HL-60/S4 treated with phorbol 12-myristate 13-acetate at 8.2 ng/mL for 4 days and 3 days (cell line): ENCODE data around the gene ITGB1BP1.

Experiments used
- in situ Hi-C: fragments of 300-500 bp; cut with MboI; formaldehyde crosslinking; loops from 2 replicates; pipeline ENCODE4 v1.15.0; 2022; ENCODE audit warnings: low sequenced_read_pairs

ITGB1BP1 gene

GRCh38 chr2:9428965-9429577 is 5.7 kb upstream of the ITGB1BP1 start:
- in situ Hi-C loops, result no loop called here

GRCh38 chr2:9424447-9425164 is 1.3 kb upstream of the ITGB1BP1 start:
- in situ Hi-C loops, result no loop called here

- in situ Hi-C loops, result no loop called here
Measured at GRCh38 chr2:9423922-9424272, 569 bp upstream of the ITGB1BP1 start.

DNA sequence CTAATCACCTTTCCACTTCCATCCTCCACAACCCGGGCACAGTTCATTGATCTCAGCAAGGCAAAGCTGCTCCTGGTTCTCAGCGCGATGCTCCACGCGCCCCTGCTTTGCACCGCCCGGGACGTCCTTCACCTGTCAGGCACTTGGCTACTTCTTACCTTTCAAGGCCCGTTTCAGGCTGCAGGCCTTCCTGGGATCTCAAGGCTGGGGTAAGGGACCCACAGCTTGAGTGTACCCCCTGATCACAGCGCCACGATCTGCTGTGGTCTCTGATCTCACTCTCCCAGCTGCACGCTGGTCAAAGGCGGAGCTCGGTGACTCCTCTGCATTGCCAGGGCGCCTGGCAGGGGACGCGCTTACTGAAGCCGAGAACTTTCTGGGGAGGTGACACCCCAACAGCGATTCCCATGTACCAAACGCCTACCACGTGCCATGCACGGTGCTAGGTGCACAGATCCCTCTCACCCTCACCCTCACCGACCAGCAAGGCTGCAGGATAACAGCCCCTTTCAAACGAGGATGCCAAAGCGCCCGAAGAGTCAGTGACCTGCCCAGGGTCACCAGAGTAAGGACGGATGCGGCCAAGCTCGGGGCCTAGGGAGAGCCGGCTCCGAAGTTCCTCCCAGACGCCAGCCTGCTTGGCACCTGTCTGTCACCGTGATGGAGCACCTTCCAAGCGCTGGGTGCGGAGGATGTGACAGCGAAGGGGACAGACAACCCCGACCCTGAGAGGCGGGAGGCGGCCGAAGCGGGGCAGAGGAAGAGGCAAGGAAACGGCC is 818 bp downstream of the ITGB1BP1 start:
- in situ Hi-C loops, result no loop called here

- in situ Hi-C loops, result no loop called here
Measured at GRCh38 chr2:9420495-9420894, 2.8 kb downstream of the ITGB1BP1 start.

GRCh38 chr2:9419541-9419940 is 3.8 kb downstream of the ITGB1BP1 start:
- in situ Hi-C loops, result no loop called here

DNA sequence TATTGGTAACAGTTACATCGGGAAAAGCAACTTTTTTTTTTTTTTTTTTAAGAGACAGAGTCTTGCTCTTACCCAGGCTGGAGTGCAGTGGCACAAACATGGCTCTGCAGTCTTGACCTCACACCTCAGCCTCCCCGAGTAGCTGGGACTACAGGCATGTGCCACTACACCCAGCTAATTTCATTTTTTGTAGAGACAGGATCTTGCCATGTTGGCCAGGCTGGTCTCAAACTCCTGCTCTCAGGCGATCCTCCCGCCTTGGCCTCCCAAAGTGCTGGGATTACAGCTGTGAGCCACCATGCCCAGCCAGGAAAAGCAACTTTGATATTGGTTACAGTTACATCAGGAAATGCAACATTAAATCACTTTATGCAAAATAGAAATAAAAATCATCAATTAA is 4.6 kb downstream of the ITGB1BP1 start:
- in situ Hi-C loops, result no loop called here

DNA sequence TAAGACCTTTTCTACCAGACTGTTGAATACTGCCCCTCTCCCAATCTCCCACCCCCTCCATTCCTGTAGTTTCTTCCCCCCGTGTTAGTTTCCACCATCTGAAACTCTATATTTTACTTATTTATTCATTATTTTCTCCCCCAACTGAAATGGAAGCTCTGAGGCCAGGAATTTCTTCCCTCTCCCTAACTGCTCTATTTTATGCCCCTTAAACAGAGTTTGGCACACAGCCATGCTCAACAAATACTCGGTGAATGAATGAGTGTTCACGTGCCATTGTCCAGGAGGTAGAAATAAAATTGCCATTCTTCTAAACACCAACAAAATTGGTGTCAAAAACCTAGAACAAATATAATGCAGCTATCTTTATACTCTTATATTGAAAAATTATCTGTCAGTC is 5.6 kb downstream of the ITGB1BP1 start:
- in situ Hi-C loops, result no loop called here

DNA sequence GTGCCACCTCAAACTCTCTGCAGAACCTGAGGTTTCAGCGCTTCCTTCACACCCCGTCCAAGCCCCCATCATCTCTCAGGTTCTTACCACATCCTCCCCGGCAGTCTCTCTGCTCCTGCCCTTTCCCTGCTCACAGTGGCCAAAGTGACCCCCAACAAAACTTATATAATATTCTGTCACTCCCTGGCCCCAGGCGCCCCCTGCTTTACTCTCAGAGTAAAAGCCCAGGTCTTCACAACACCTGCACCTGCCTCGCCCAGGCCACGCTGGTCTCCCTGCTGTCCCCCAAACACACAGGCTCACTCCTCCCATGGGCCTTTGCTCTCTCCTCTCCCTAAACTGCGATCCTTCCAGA is 6.4 kb downstream of the ITGB1BP1 start:
- in situ Hi-C loops, result no loop called here

- in situ Hi-C loops, result no loop called here
Measured at GRCh38 chr2:9416267-9416961, 6.9 kb downstream of the ITGB1BP1 start.

- in situ Hi-C loops, result no loop called here
Measured at GRCh38 chr2:9415516-9416169, 7.7 kb downstream of the ITGB1BP1 start.

DNA sequence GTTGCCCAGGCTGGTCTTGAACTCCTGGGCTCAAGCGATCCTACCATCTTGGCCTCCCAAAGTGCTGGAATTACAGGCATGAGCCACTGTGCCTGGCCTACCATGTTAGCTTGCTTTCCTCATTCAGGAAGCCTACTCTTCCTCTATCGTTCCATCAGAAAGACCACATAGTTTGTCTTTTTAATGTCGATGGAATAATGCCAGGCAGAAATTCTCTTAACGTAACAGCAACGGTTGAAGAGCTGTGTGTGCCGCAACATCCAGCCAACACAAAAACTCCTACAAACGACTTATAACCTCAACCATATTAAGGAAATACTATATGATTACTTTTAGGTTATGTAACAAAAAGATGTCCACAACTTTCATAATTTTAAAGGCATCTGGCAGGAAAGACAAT is 10.5 kb downstream of the ITGB1BP1 start:
- in situ Hi-C loops, result no loop called here

DNA sequence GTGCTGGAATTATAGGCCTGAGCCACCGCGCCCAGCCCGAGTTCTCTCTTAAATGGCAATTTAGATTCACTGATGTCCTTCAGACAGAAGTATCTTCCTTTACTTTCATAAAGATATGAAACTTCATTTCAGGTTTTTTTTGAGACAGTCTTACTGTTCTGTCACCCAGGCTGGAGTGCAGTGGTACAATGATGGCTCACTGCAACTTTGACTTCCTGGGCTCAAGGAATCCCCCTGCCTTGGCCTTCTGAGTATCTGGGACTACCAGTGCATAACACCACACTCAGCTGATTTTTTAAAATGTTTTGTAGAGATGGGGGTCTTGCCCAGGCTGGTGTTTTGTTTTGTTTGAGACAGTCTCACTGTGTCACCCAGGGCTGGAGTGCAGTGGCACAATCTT is 13.2 kb downstream of the ITGB1BP1 start:
- in situ Hi-C loops, result no loop called here

DNA sequence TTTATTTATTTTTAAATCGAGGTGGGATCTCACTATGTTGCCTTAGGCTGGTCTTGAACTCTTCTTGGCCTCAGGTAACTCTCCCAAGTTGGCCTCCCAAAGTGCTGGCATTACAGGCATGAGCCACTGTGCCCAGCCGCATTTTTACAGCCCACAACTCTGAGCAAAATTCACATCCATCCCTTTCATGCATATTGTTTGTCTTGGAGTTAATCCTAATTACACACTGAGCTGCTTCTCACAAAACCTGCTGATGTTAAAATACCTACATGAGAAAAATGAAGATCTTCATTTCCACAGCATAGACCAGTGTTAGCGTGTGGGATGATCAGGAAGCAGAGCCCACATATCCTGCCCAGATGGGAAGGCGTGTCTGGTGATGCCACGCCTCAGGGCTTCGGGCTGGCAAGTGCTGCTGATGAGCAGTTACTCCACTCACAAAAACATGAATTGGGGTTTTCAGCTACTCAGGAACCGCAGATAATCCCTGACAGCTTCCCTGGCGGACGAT is 14.6 kb downstream of the ITGB1BP1 start:
- in situ Hi-C loops, result no loop called here

DNA sequence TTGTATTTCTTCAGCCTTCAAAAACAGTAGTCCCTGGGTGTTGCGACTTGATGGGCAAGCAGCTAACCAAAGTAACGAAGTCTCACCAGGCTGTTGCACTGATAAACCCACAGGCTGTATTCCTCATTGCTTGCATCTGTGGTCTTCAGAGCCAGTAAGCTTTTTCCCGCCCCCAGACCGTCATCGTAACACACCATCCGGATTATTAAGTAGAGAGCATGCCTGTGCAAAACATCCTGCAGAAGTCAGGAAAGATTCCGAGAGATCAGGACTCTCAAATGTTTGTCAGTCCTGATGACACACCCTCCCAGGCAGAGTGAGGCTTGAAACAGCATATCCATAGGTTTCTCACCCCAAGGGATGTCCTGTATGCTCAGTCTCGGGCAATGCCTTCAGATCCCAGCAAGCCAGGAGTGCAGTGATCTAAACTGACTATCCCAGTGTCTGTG is 15.9 kb downstream of the ITGB1BP1 start:
- in situ Hi-C loops, result no loop called here

GRCh38 chr2:9406529-9407362 is 16.6 kb downstream of the ITGB1BP1 start:
- in situ Hi-C loops, result no loop called here

- in situ Hi-C loops, result no loop called here
Measured at GRCh38 chr2:9405636-9406035, 17.7 kb downstream of the ITGB1BP1 start.

DNA sequence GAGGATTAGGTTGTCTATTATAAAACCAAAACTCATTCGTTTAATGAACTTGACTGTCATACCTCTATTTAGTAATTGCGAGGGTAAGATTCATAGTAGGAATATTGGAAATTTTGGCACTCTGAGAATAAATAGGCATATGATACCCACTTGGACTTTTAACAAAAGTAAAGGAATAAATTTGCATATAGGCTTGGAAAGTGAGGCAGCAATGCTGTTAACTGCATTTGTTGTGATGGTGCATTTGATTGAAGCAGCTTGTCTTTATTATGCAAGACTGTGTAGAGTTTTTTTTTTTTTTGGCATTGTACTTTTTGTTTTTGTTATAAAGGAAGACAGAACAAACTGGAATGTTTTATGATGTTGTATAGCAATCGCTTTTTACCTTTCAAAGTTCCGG is 18.9 kb downstream of the ITGB1BP1 start:
- in situ Hi-C loops, result no loop called here

DNA sequence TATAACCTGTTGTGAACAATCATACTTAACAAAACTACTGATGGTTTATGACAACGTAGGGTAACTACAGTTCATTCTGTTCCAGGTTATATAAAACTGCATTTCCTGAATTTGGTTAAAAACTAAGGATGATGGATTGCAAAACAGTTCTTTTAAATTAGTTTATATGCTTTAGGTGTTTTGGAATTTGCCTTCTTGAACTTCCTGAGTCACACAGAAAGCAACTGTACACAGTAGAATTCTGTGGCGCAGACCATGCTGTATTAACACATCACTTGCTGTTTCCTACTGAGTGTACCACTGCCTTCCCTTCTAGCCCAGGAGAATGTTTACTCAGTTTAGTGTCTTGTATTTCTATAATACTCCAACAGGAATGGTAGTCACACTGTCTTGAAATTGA is 19.4 kb downstream of the ITGB1BP1 start:
- in situ Hi-C loops, result no loop called here
